GM13977 (cell line): Measurements from ENCODE around the gene LRIF1.
A peak's percentile ranks its signal among the peaks of the same experiment; 100 is the strongest.
"Not testable (repeated sequence)": the region's sequence is repeated elsewhere in the genome, so short reads cannot be mapped to it uniquely, and the experiment has no call there.

Experiments used
- DNase-seq: peaks from one replicate; pipeline ENCODE4 v3.0.0; 2012; ENCODE audit warnings: low spot score
- in situ Hi-C: fragments of 300-500 bp; cut with MboI; formaldehyde crosslinking; loops from one replicate; pipeline ENCODE4 v1.12.0; 2022; ENCODE audit warnings: low sequenced_read_pairs, low pct_unique_long_range_greater_than_20kb, mixed read lengths, inconsistent platforms; ENCODE audit not compliant: unreplicated experiment
- TF ChIP-seq, protein P1 (sequence below): IDR thresholded peaks from 2 replicates; pipeline ENCODE4 v1.5.1; 2012; ENCODE audit warnings: mild to moderate bottlenecking, control low read depth; ENCODE audit not compliant: insufficient read depth; ENCODE audit errors: extremely low read depth, missing control alignments

LRIF1 gene, protein sequence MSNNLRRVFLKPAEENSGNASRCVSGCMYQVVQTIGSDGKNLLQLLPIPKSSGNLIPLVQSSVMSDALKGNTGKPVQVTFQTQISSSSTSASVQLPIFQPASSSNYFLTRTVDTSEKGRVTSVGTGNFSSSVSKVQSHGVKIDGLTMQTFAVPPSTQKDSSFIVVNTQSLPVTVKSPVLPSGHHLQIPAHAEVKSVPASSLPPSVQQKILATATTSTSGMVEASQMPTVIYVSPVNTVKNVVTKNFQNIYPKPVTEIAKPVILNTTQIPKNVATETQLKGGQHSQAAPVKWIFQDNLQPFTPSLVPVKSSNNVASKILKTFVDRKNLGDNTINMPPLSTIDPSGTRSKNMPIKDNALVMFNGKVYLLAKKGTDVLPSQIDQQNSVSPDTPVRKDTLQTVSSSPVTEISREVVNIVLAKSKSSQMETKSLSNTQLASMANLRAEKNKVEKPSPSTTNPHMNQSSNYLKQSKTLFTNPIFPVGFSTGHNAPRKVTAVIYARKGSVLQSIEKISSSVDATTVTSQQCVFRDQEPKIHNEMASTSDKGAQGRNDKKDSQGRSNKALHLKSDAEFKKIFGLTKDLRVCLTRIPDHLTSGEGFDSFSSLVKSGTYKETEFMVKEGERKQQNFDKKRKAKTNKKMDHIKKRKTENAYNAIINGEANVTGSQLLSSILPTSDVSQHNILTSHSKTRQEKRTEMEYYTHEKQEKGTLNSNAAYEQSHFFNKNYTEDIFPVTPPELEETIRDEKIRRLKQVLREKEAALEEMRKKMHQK

DNA sequence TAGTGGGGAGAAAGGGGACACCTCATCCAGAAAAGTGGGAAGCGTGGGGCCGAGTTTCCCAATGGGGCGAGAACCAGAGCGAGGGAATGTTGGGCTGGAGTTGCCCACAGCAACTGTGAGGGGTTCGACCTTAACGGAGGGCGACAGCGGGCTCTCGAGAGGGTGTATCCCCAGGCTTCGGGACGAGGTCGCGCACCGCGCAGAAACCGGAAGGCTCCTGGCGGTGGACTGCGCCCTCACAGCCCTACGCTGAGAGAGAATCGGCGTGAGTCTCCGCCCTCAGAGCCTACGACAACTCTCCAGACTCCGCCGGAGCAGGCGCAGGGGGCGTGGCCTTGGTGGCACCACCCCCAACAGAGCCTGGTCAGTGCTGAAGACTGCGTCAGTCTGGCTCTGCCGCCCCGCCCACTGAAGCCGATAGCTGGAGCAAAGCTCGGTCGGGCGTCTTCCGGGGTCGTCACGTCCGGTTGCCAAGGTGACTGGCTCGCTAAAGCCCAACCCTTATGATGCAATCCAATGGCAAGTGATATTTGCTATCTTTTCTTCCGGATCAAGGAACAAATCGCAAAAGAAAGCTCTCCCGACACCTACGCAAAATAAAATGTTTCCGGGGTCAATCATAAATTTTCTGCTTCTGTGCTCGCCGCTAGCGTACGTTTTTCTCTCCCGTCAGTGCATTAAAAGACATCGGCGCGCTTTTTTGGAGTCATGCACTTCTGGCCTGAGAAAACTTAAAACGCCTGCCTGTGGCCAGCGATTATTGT lies at the start of gene LRIF1:
Gene LRIF1 (minus strand): TSS at position 232 of the 764 bp plus-strand sequence. CDS start 234 bp downstream, outside the sequence.
- DNase-seq: peak; percentile 93
- in situ Hi-C loops: no loop called here
- TF ChIP-seq, protein P1, sequence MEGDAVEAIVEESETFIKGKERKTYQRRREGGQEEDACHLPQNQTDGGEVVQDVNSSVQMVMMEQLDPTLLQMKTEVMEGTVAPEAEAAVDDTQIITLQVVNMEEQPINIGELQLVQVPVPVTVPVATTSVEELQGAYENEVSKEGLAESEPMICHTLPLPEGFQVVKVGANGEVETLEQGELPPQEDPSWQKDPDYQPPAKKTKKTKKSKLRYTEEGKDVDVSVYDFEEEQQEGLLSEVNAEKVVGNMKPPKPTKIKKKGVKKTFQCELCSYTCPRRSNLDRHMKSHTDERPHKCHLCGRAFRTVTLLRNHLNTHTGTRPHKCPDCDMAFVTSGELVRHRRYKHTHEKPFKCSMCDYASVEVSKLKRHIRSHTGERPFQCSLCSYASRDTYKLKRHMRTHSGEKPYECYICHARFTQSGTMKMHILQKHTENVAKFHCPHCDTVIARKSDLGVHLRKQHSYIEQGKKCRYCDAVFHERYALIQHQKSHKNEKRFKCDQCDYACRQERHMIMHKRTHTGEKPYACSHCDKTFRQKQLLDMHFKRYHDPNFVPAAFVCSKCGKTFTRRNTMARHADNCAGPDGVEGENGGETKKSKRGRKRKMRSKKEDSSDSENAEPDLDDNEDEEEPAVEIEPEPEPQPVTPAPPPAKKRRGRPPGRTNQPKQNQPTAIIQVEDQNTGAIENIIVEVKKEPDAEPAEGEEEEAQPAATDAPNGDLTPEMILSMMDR: peak; percentile 13

DNA sequence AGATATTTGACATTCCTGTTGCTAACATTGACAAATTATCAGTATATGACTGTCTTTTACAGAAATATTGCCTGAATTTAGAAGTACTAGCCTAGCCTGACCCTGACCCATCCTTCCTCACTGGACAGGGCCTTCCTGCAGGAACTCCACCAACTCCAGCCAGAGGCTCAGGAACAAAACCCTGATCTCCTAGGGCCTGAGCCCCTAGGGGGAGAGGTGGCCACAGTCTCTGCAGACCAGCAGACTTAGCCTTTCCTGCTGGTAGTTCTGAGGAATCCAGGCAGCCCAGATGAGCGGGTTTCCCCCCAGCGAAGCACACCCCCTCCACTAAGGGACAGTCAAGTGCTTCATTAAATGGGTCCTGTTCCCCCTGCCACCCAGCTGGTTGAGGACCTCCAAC lies 44.3 kb upstream of the LRIF1 start:
- in situ Hi-C loops: loop anchor here (10.0 kb wide), 1 partner anchor 223 kb away; no protein-coding TSS in a partner anchor
- DNase-seq: no peak
- TF ChIP-seq, protein P1: no peak

DNA sequence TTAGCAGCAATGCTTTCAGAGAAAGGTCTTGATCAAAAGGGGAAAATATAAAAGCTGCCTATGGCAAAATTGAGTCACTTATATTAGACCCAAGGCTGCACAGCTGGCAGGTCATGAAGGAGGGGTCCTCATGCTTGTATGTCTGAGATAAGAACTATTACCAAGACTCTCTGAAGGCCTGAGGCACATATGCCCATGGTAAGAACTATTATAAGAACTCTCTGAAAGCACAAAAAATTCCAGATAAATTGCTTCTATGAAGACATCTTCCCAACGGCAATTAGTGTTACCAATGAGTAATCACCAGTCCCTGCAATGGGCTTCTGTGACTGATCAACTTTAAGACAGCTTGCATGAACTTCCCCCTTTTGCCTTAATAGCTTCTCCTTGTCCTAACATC lies 42.8 kb upstream of the LRIF1 start:
- TF ChIP-seq, protein P1: no peak
- DNase-seq: no peak
- in situ Hi-C loops: loop anchor here (10.0 kb wide), 1 partner anchor 222 kb away; no protein-coding TSS in a partner anchor

DNA sequence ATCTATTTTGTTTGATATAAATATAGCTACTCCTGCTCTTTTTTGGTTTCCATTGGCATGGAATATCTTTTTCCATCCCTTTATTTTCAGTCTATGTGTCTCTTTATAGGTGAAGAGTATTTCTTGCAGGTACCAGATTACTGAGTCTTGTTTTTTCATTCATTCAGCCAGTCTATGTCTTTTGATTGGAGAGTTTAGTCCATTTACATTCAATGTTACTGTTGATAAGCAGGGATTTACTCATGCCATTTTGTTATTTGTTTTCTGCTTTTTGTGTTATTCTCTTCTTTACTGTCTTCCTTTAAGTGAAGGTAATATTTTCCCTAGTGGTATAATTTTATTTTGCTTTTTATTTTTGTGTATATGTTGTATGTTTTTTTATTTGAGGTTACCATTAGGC lies 35.9 kb upstream of the LRIF1 start:
- not testable (repeated sequence) for DNase-seq
- in situ Hi-C loops: loop anchor here (10.0 to 25.0 kb wide), 2 partner anchors 215 to 387 kb away; partner anchors contain the start of gene KCNA2

DNA sequence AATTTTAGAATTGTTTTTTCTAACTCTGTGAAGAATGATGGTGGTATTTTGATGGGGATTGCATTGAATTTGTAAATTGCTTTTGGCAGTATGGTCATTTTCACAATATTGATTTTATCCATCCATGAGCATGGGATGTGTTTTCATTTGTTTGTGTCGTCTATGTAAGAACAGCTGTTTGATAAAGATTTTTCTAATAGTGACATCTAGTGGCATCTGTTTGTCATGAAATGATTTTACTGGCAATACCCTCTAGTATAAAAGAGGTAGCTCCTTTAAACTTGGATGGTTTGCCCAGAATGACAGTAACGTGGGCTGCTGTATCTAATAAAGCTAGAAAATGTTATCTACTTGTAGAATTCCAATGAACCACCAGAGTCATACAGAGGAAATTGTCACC lies 28.6 kb upstream of the LRIF1 start:
- DNase-seq: peak; percentile 46

DNA sequence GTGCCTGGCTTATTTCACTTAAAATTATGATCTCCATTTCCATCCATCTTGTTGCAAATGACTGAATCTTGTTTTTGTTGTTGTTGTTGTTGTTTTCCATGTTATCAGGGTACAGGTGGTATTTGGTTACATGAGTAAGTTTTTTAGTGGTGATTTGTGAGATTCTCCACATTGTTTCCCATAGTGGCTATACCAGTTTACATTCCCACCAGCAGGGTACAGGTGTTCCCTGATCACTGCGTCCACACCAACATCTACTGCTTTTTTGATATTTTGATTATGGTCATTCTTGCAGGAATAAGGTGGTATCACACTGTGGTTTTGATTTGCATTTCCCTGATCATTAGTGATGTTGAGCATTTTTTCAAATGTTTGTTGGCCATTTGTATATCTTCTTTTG lies 27.6 kb upstream of the LRIF1 start:
- in situ Hi-C loops: loop anchor here (25.0 kb wide), 1 partner anchor 379 kb away; the partner anchor contains the start of gene KCNA2
- not testable (repeated sequence) for DNase-seq

More for the DNA sequence above, 28.6 kb upstream of the LRIF1 start:
- TF ChIP-seq, protein P1: peak; percentile 43
- in situ Hi-C loops: loop anchor here (25.0 kb wide), 1 partner anchor 380 kb away; the partner anchor contains the start of gene KCNA2

DNA sequence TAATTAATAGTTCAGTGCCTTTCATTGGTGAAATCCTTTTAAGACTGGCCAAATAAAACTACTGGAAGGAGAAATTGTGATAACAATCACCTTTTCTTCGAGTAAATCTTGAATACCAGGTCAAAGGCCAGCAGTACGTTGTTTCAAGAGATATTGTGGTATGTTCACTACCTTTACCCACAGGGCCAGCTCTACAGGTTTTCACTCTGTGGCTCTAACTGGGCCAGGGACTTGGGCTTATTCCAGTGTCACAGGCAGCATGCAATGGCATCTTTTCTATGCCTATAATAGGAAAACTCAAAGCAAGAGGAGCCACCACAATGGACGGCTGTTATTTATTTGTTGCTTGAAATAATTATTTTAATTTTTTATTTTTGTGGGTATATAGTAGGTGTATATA lies 26.8 kb upstream of the LRIF1 start:
- TF ChIP-seq, protein P1: no peak
- in situ Hi-C loops: loop anchor here (25.0 kb wide), 1 partner anchor 378 kb away; the partner anchor contains the start of gene KCNA2
- DNase-seq: no peak
